ENCODE measurements around the gene HBB.
"Not testable (repeated sequence)": the region's sequence is repeated elsewhere in the genome, so short reads cannot be mapped to it uniquely, and the experiment has no call there.

Gene HBB

GRCh38 chr11:5266609-5267008 is 39.7 kb upstream of the HBB start:
- DNase-seq (ENCODE audit: extremely low read depth, low read depth): no peak
- no peak for TF ChIP-seq CTCF (IDR thresholded peaks at IDR 0.05; ENCODE audit: low read depth, low read length, missing control alignments)

GRCh38 chr11:5265832-5266231 is 39.0 kb upstream of the HBB start:
- H3K4me3 ChIP-seq (replicated peaks; ENCODE audit: low read depth, low read length): no peak overlapping the region
- no peak for DNase-seq (ENCODE audit: extremely low read depth, low read depth)
- TF ChIP-seq CTCF (IDR thresholded peaks at IDR 0.05; ENCODE audit: low read depth, low read length, missing control alignments): no peak

More at GRCh38 chr11:5266609-5267008, 39.7 kb upstream of the HBB start:
- H3K4me3 ChIP-seq (replicated peaks; ENCODE audit: low read depth, low read length): no peak overlapping the region

GRCh38 chr11:5258543-5259262 is 31.8 kb upstream of the HBB start:
- no peak overlapping the region for H3K4me3 ChIP-seq (replicated peaks; ENCODE audit: low read depth, low read length)
- DNase-seq (ENCODE audit: extremely low read depth, low read depth): no peak
- TF ChIP-seq CTCF (IDR thresholded peaks at IDR 0.05; ENCODE audit: low read depth, low read length, missing control alignments): no peak

- no peak for TF ChIP-seq CTCF (IDR thresholded peaks at IDR 0.05; ENCODE audit: low read depth, low read length, missing control alignments)
- DNase-seq (ENCODE audit: extremely low read depth, low read depth): no peak
- no peak overlapping the region for H3K4me3 ChIP-seq (replicated peaks; ENCODE audit: low read depth, low read length)
These were observed 30.4 kb upstream of the HBB start for GRCh38 chr11:5257296-5257695.

- DNase-seq (ENCODE audit: extremely low read depth, low read depth); H3K4me3 ChIP-seq (replicated peaks; ENCODE audit: low read depth, low read length): not testable (repeated sequence)
These were observed 28.0 kb upstream of the HBB start, which contains the start of gene HBG2 for GRCh38 chr11:5254646-5255413. Gene HBG2 (minus strand): TSS chr11:5254781. CDS start chr11:5254728, 53 bp downstream.

GRCh38 chr11:5254023-5254422 is 27.2 kb upstream of the HBB start:
- not testable (repeated sequence) for DNase-seq (ENCODE audit: extremely low read depth, low read depth); H3K4me3 ChIP-seq (replicated peaks; ENCODE audit: low read depth, low read length)

GRCh38 chr11:5253440-5253839 is 26.6 kb upstream of the HBB start:
- not testable (repeated sequence) for DNase-seq (ENCODE audit: extremely low read depth, low read depth); H3K4me3 ChIP-seq (replicated peaks; ENCODE audit: low read depth, low read length)

- TF ChIP-seq CTCF (IDR thresholded peaks at IDR 0.05; ENCODE audit: low read depth, low read length, missing control alignments): no peak
- H3K4me3 ChIP-seq (replicated peaks; ENCODE audit: low read depth, low read length): no peak overlapping the region
- no peak for DNase-seq (ENCODE audit: extremely low read depth, low read depth)
These were observed 26.0 kb upstream of the HBB start for GRCh38 chr11:5252919-5253265.

Data from HFF-Myc (cell line).